Ishikawa (cell line): ENCODE results near the gene AHCYL2.

Source experiments
- CEBPB ChIP-seq: IDR thresholded peaks from 2 replicates; pipeline ENCODE4 v1.6.1; 2012
- CREB1 ChIP-seq: IDR thresholded peaks from 2 replicates; pipeline ENCODE4 v1.6.1; 2012; ENCODE audit warnings: low read depth
- EP300 ChIP-seq: IDR thresholded peaks from 2 replicates; pipeline ENCODE4 v1.6.1; 2012; ENCODE audit warnings: borderline replicate concordance
- NFIC ChIP-seq: IDR thresholded peaks from 2 replicates; pipeline ENCODE4 v1.6.1; 2012
- RAD21 ChIP-seq: IDR thresholded peaks from 2 replicates; pipeline ENCODE4 v1.6.1; 2012; ENCODE audit warnings: low read depth
- REST ChIP-seq: IDR thresholded peaks from 2 replicates; pipeline ENCODE4 v1.6.1; 2012; ENCODE audit warnings: low read depth, mild to moderate bottlenecking
- TAF1 ChIP-seq: IDR thresholded peaks from 2 replicates; pipeline ENCODE4 v1.6.1; 2012; ENCODE audit warnings: low read depth, mild to moderate bottlenecking
- TCF12 ChIP-seq: IDR thresholded peaks from 2 replicates; pipeline ENCODE4 v1.6.1; 2012; ENCODE audit warnings: low read depth
- TF ChIP-seq, protein P1 (sequence below): IDR thresholded peaks from 2 replicates; pipeline ENCODE4 v1.6.1; 2012

DNA sequence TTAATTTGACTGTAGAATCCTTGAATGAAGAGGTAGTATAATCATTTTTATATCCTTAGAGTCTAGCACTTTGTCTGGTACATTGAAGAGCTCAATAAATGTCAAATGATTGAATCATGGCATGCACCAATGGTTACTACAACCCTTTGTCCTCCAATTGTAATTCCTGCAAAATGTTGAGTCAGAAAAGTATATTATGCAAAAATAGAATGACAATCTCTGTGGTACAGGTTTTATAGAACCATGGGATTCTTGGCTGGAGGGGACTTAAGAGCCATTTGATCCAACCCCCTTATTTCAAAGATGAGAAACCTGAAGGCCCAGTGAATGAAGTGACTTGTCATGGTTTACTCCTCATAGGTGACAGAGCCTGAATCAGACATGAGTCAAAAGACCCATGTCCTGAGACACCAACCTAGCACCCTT, 246.6 kb downstream of the AHCYL2 start:
- no peak for TF ChIP-seq TAF1
- TF ChIP-seq, protein P1, sequence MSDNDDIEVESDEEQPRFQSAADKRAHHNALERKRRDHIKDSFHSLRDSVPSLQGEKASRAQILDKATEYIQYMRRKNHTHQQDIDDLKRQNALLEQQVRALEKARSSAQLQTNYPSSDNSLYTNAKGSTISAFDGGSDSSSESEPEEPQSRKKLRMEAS = no peak
- TF ChIP-seq REST = no peak
- no peak for TF ChIP-seq EP300
- no peak for TF ChIP-seq CREB1
- no peak for TF ChIP-seq NFIC
- TF ChIP-seq RAD21 = no peak
- no peak for TF ChIP-seq TCF12
- TF ChIP-seq CEBPB = no peak
